Activated T-cell treated with anti-CD3 and anti-CD28 coated beads, Interleukin-2, amount 50 U/mL, for 24 hours (primary cell): ENCODE results near the gene GPATCH1.
"Not testable (repeated sequence)": the region's sequence is repeated elsewhere in the genome, so short reads cannot be mapped to it uniquely, and the experiment has no call there.

ENCODE experiments used
- DNase-seq: peaks from one replicate; pipeline ENCODE4 v3.0.0-alpha.2; 2020
- H3K27ac Mint-ChIP-seq: 2 replicates; pipeline ENCODE4 v1.8.0; 2020; ENCODE audit warnings: mild to moderate bottlenecking, mixed read lengths
- H3K27me3 Mint-ChIP-seq: 2 replicates; pipeline ENCODE4 v1.8.0; 2020; ENCODE audit warnings: mixed read lengths
- H3K36me3 Mint-ChIP-seq: 2 replicates; pipeline ENCODE4 v1.8.0; 2020; ENCODE audit warnings: low read depth, mixed read lengths
- H3K4me1 Mint-ChIP-seq: 2 replicates; pipeline ENCODE4 v1.8.0; 2020; ENCODE audit warnings: low read depth, mixed read lengths
- H3K4me3 Mint-ChIP-seq: 2 replicates; pipeline ENCODE4 v1.8.0; 2020; ENCODE audit warnings: mild to moderate bottlenecking, moderate library complexity, mixed read lengths
- H3K9me3 Mint-ChIP-seq: 2 replicates; pipeline ENCODE4 v1.8.0; 2020; ENCODE audit warnings: mixed read lengths

GPATCH1 gene

DNA sequence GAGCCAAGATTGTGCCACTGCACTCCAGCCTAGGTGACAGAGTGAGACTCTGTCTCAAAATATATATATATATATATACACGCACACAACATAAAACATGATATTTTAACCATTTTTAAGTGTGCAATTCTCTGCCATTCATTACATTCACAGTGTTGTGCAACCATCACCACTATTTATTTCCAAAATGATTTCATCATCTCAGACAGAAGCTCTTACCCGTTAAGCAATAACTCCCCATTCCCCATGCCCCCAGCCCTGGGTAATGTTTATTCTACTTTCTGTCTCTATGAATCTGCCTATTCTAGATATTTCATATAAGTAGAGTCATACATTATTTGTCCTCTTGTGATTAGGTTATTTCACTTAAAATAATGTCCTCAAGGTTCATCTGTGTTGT, 71.2 kb downstream of the GPATCH1 start:
- no peaks in the 10 kb centered on the region for H3K36me3 Mint-ChIP-seq
- H3K4me3 Mint-ChIP-seq, result no peak overlapping the region
- DNase-seq, result no peak
- H3K9me3 Mint-ChIP-seq, result no peaks in the 10 kb centered on the region
- H3K27me3 Mint-ChIP-seq, result no peaks in the 10 kb centered on the region
- H3K4me1 Mint-ChIP-seq, result no peaks in the 10 kb centered on the region
- H3K27ac Mint-ChIP-seq, result no peak overlapping the region

GRCh38 chr19:33152625-33153024, 71.6 kb downstream of the GPATCH1 start:
- not testable (repeated sequence) for DNase-seq, H3K36me3 Mint-ChIP-seq, H3K27me3 Mint-ChIP-seq, H3K27ac Mint-ChIP-seq, H3K4me3 Mint-ChIP-seq, H3K4me1 Mint-ChIP-seq, H3K9me3 Mint-ChIP-seq

DNA sequence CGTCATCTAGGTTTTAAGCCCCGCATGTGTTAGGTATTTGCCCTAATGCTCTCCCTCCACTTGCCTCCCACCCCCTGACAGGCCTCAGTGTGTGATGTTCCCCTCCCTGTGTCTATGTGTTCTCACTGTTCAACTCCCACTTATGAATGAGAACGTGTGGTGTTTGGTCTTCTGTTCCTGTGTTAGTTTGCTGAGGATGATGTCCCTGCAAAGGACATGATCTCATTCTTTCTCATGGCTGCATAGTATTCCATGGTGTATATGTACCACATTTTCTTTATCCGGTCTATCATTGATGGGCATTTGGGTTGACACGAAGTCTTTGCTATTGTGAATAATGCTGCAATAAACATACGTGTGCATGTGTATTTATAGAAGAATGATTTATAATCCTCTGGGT, 73.3 kb downstream of the GPATCH1 start:
- DNase-seq, H3K4me3 Mint-ChIP-seq, H3K27ac Mint-ChIP-seq, H3K27me3 Mint-ChIP-seq, H3K36me3 Mint-ChIP-seq, H3K9me3 Mint-ChIP-seq: not testable (repeated sequence)
- peaks cover 11% of the 10 kb centered on the region for H3K4me1 Mint-ChIP-seq

DNA sequence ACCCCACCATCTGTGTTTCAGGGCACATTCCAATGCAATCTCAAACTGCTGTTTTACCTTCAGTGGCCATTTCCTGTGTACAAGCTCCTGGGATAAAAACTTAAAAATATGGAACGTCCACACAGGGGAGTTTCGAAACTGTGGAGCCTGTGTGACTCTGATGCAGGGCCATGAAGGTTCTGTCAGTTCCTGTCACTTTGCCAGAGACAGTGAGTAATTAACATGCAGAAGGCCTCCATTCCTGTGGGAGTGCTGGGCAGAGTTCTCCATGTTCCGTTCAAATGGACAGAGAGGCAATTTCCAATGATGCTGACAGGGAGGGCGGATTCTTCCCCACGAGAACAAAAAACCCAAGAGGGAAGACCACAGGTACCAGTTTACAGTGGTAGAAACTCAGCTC, 75.4 kb downstream of the GPATCH1 start:
- Mint-ChIP-seq H3K27ac (no peak overlapping the region), H3K9me3 (peaks cover 4% of the 10 kb centered on the region), H3K36me3 (no peaks in the 10 kb centered on the region), H3K4me1 (peaks cover 30% of the 10 kb centered on the region), H3K27me3 (no peaks in the 10 kb centered on the region), H3K4me3 (no peak overlapping the region)
- DNase-seq, result no peak

DNA sequence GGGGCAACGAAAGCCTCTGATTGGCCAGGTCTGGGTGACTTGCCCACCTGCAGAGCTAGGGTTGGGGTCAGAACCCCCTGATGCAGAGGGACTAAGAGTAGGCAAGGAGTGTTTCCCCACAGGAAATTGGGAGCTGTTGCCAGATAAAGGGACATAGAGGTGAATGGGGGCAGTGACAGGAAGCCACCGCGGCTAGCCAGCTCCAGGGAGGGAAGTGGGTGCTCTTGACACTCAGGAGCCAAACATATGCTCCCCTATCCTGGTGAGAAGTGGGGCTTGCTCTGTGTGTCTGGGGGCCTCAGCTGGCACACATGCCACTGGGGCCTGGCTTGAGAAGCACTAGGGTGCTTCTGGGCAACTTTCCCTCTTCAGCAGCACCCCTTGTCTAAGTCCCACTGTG, 76.9 kb downstream of the GPATCH1 start:
- DNase-seq, result no peak
- H3K27ac Mint-ChIP-seq, result no peak overlapping the region
- H3K4me1 Mint-ChIP-seq, result peaks cover 35% of the 10 kb centered on the region
- peaks cover 4% of the 10 kb centered on the region for H3K9me3 Mint-ChIP-seq
- H3K36me3 Mint-ChIP-seq, result no peaks in the 10 kb centered on the region
- H3K4me3 Mint-ChIP-seq, result no peak overlapping the region
- no peaks in the 10 kb centered on the region for H3K27me3 Mint-ChIP-seq

GRCh38 chr19:33158365-33158764, 77.4 kb downstream of the GPATCH1 start:
- Mint-ChIP-seq H3K4me1 (peaks cover 35% of the 10 kb centered on the region), H3K36me3 (no peaks in the 10 kb centered on the region), H3K4me3 (no peak overlapping the region), H3K27ac (no peak overlapping the region), H3K9me3 (peaks cover 4% of the 10 kb centered on the region), H3K27me3 (no peaks in the 10 kb centered on the region)
- no peak for DNase-seq

GRCh38 chr19:33159149-33159548, 78.2 kb downstream of the GPATCH1 start:
- peaks cover 35% of the 10 kb centered on the region for H3K4me1 Mint-ChIP-seq
- H3K36me3 Mint-ChIP-seq, result no peaks in the 10 kb centered on the region
- peaks cover 4% of the 10 kb centered on the region for H3K9me3 Mint-ChIP-seq
- DNase-seq, result no peak
- no peak overlapping the region for H3K4me3 Mint-ChIP-seq
- H3K27me3 Mint-ChIP-seq, result no peaks in the 10 kb centered on the region
- no peak overlapping the region for H3K27ac Mint-ChIP-seq

DNA sequence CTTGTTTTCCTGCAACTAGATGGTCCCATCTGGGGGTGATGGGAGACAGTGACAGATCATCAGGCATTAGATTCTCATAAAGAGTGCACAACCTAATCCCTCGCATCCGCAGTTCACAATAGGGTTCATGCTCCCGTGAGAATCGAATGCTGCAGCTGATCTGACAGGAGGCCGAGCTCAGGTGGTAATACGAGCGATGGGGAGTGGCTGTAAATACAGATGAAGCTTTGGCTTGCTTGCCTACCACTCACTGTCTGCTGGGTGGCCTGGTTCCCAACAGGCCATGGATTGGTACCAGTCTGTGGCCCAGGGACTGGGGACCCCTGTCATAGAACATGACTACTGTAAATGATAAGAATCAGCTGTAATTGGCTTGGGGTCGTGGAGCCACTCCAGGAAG, 78.9 kb downstream of the GPATCH1 start:
- Mint-ChIP-seq H3K36me3 (no peaks in the 10 kb centered on the region), H3K27me3 (no peaks in the 10 kb centered on the region), H3K4me3 (no peak overlapping the region), H3K9me3 (peaks cover 4% of the 10 kb centered on the region), H3K27ac (peak overlapping the region; percentile 89), H3K4me1 (peaks cover 35% of the 10 kb centered on the region)
- DNase-seq, result no peak

DNA sequence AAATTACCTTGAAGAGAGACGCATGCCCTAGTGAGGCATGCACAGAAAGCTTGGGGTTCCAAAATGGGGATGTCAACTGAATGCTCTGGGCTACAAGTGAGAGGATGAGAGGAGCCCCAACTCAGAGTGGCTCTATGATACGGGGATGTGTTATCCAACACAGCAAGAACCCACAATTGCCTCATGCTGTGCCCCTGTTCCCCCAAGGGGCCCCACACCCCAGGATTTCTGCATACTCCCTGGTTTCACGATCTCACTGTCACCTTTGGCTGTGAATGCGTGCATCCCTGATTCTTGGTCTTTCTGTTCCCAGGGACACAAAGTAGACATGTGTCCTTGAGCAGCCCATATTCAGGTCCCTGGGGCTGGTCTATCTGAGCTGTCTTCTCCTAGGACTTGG, 80.2 kb downstream of the GPATCH1 start:
- Mint-ChIP-seq H3K9me3 (peaks cover 4% of the 10 kb centered on the region), H3K4me3 (no peak overlapping the region), H3K27ac (peak overlapping the region; percentile 89), H3K27me3 (no peaks in the 10 kb centered on the region), H3K4me1 (peaks cover 35% of the 10 kb centered on the region), H3K36me3 (no peaks in the 10 kb centered on the region)
- no peak for DNase-seq

DNA sequence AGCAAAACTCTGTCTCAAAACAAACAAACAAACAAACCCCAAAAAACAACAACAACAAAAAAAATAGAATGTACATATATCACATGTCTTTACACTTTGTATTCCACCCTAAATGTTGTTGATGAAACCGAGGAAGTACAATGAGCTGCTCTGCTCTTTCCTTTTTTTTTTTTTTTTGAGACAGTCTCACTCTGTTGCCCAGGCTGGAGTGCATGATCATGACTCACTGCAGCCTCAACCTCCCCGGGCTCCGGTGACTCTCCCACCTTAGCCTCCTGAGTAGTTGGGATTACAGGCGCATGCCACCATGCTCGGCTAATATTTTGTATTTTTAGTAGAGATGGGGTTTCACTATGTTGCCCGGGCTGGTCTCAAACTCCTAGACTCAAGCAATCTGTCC, 82.5 kb downstream of the GPATCH1 start:
- peaks cover 2% of the 10 kb centered on the region for H3K36me3 Mint-ChIP-seq
- H3K27ac Mint-ChIP-seq, result no peak overlapping the region
- peaks cover 26% of the 10 kb centered on the region for H3K4me1 Mint-ChIP-seq
- H3K27me3 Mint-ChIP-seq, result no peaks in the 10 kb centered on the region
- no peak for DNase-seq
- peaks cover 9% of the 10 kb centered on the region for H3K9me3 Mint-ChIP-seq
- no peak overlapping the region for H3K4me3 Mint-ChIP-seq

DNA sequence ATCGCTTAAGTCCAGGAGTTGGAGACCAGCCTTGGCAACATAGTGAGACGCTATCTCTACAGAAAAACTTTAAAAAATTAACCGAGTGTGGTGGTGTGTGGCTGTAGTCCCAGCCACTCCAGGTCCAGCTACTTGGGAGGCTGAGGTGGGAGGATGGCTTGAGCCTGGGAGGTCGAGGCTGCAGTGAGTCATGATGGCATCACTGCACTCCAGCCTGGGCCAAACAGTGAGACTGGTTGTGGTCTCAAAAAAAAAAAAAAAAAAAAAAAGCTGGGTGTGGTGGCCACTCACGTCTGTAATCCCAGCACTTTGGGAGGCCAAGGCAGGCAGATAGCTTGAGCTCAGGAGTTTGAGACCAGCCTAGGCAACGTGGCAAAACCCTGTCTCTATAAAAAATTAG, 85.1 kb downstream of the GPATCH1 start:
- DNase-seq, H3K4me3 Mint-ChIP-seq, H3K27me3 Mint-ChIP-seq, H3K36me3 Mint-ChIP-seq, H3K27ac Mint-ChIP-seq: not testable (repeated sequence)
- Mint-ChIP-seq H3K4me1 (peaks cover 13% of the 10 kb centered on the region), H3K9me3 (peaks cover 13% of the 10 kb centered on the region)

DNA sequence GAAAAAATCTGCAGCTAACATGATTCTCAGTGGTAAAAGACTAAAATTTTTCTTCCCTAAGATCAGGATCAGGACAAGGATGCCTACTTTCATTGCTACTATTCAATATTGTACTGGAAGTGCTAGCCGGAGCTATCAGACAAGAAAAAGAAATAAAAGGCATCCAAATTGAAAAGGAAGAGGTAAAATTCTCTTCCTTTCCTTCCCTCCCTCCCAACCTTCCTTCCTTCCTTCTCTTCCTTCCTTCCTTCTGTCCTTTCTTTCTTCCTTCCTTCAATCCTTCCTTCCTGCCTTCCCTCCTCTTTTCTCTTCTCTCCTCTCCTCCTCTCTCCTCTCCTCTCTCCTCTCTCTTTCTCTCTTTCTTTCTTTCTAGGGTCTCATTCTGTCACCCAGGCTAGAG, 86.5 kb downstream of the GPATCH1 start:
- Mint-ChIP-seq H3K27me3 (no peaks in the 10 kb centered on the region), H3K4me1 (peaks cover 10% of the 10 kb centered on the region), H3K36me3 (peaks cover 14% of the 10 kb centered on the region), H3K9me3 (peaks cover 13% of the 10 kb centered on the region), H3K4me3 (no peak overlapping the region), H3K27ac (no peak overlapping the region)
- no peak for DNase-seq

DNA sequence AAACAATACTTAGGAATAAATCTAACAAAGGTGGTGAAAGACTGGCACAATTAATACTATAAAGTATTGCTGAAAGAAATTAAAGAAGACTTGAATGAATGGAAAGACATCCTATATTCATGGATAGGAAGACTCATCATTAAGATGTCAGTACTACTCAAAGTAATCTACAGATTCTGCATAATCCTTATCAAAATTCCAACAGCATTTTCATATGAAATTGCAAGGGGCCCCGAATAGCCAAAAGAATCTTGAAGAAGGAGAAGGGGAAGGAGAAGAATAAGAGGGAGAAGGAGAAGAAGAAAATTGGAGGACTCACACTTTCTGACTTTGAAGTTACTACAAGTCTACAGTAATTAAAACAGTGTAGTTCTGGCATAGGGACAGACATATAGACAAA, 87.5 kb downstream of the GPATCH1 start:
- H3K4me1 Mint-ChIP-seq, result peaks cover 19% of the 10 kb centered on the region
- H3K27ac Mint-ChIP-seq, result no peak overlapping the region
- peaks cover 17% of the 10 kb centered on the region for H3K36me3 Mint-ChIP-seq
- DNase-seq, result no peak
- H3K27me3 Mint-ChIP-seq, result no peaks in the 10 kb centered on the region
- no peak overlapping the region for H3K4me3 Mint-ChIP-seq
- peaks cover 13% of the 10 kb centered on the region for H3K9me3 Mint-ChIP-seq

DNA sequence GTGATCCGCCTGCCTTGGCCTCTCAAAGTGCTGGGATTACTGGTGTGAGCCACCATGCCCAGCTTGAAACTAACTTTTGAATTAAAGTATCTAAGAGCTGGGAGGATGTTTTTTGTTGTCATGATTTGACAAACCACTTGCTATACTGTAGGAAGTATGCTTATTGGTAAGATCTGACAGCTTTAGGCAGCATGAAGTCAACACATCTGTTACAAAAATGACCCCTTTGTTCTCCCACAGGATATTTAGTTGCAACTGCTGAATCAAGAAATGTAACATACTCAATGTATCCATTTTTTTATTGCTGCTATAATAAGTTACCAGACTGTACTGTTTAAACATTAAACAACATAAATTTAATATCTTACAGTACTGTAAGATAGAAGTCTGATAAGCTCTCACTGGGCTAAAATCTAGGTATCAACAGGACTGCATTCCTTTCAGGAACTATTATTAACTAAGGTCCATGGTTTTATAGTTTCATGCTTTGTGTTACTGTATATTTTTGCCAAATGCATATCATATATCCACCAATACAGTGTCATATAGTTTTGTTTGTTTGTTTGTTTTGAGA, 90.3 kb downstream of the GPATCH1 start:
- no peak overlapping the region for H3K4me3 Mint-ChIP-seq
- no peaks in the 10 kb centered on the region for H3K27me3 Mint-ChIP-seq
- H3K27ac Mint-ChIP-seq, result no peak overlapping the region
- peaks cover 38% of the 10 kb centered on the region for H3K4me1 Mint-ChIP-seq
- H3K36me3 Mint-ChIP-seq, result peaks cover 22% of the 10 kb centered on the region
- H3K9me3 Mint-ChIP-seq, result peaks cover 13% of the 10 kb centered on the region
- no peak for DNase-seq

DNA sequence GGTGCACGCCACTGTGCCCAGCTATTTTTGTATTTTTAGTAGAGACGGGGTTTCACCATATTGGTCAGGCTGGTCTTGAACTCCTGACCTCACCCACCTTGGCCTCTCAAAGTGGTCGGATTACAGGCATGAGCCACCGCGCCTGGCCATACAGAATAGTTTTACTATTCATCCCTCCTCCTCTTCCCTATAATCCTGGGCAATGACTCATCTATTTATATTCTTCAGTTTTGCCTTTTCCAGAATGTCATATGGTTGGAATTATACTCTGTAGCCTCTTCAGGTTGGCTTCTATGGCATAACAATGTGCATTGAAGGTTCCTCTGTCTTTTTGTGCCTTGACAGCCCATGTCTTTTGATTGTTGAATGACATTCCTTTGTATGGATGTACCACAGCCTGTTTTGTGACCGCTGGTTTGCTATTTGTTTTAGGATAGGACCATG, 91.0 kb downstream of the GPATCH1 start:
- no peak overlapping the region for H3K27ac Mint-ChIP-seq
- H3K9me3 Mint-ChIP-seq, result peaks cover 13% of the 10 kb centered on the region
- peaks cover 24% of the 10 kb centered on the region for H3K36me3 Mint-ChIP-seq
- no peak for DNase-seq
- peaks cover 2% of the 10 kb centered on the region for H3K27me3 Mint-ChIP-seq
- H3K4me1 Mint-ChIP-seq, result peaks cover 40% of the 10 kb centered on the region
- no peak overlapping the region for H3K4me3 Mint-ChIP-seq

DNA sequence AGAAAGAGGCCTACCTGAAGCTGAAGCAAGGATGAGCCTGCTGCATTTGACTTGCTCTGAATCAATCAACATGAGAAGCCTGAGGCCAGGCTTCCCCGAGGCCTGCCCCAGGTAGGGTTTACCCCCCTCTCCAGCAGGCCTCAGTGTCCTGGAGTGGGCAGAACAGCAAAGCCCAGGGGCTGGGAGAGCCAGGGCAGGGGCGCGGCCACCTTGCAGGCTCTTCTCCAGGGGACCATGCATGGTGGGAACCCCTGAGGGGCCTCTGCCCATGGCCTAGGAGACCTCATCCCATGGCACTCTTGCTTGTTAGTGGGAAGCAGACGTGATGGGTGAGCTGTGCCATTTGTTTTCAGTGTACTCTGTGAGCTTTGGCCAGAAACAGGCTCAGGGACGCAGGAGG, 93.2 kb downstream of the GPATCH1 start:
- Mint-ChIP-seq H3K4me1 (peaks cover 51% of the 10 kb centered on the region), H3K4me3 (no peak overlapping the region), H3K9me3 (peaks cover under 1% of the 10 kb centered on the region), H3K36me3 (peaks cover 16% of the 10 kb centered on the region), H3K27me3 (peaks cover 2% of the 10 kb centered on the region), H3K27ac (no peak overlapping the region)
- no peak for DNase-seq
